Measurements from ENCODE around the gene RHOG. TPM values are rescaled to one million over a fixed set of nuclear protein-coding genes. Genes with fewer than 3 reads are reported as not detected.
A peak's percentile ranks its signal among the peaks of the same experiment; 100 is the strongest.

The RHOG gene
- total RNA-seq, 2 donors from 2014 or later: 196 to 215 TPM

GRCh38 chr11:3855808-3856491 lies 15.2 kb upstream of the RHOG start:
- Mint-ChIP-seq H3K27me3 (ENCODE audit: low read depth) (no peaks in the 10 kb centered on the region), H3K36me3 (ENCODE audit: insufficient read depth in 2 of 2) (peaks cover 0 to 17% of the 10 kb centered on the region in 2 donors), H3K4me3 (peak overlapping the region; percentile 100), H3K4me1 (ENCODE audit: low read depth) (peaks cover 63% of the 10 kb centered on the region), H3K27ac (peak overlapping the region; percentile 80), H3K9me3 (no peaks in the 10 kb centered on the region)
- ATAC-seq (replicated peaks in 1 of 2) (peak; percentile 24 to 27), DNase-seq (peak; percentile 76 to 78)

- Mint-ChIP-seq H3K4me3 (peak within 1 kb of the TSS; percentile 100), H3K9me3 (no peaks in the 10 kb centered on the region), H3K27ac (peak within 1 kb of the TSS; percentile 94), H3K4me1 (ENCODE audit: low read depth) (peaks cover 55% of the 10 kb centered on the region), H3K36me3 (ENCODE audit: insufficient read depth in 2 of 2) (peaks cover 0 to 17% of the 10 kb centered on the region in 2 donors), H3K27me3 (ENCODE audit: low read depth) (no peaks in the 10 kb centered on the region)
- ATAC-seq (replicated peaks in 1 of 2) (peak; percentile 78 to 79), DNase-seq (peak; percentile 99 to 100)
Observed at GRCh38 chr11:3854977-3855807, 14.4 kb upstream of the RHOG start, which contains the start of gene STIM1. Gene STIM1, plus strand, starts transcription at chr11:3855664. Its CDS starts 607 bp downstream, at chr11:3856271.

GRCh38 chr11:3854660-3854976 lies 13.9 kb upstream of the RHOG start:
- peak overlapping the region; percentile 84 to 87 for H3K4me3 Mint-ChIP-seq

GRCh38 chr11:3853899-3854659 lies 13.3 kb upstream of the RHOG start:
- Mint-ChIP-seq H3K9me3 (no peaks in the 10 kb centered on the region), H3K27ac (peak overlapping the region; percentile 94), H3K4me1 (ENCODE audit: low read depth) (peaks cover 50% of the 10 kb centered on the region), H3K27me3 (ENCODE audit: low read depth) (no peaks in the 10 kb centered on the region), H3K36me3 (ENCODE audit: insufficient read depth in 2 of 2) (peaks cover 0 to 14% of the 10 kb centered on the region in 2 donors), H3K4me3 (peak overlapping the region; percentile 84 to 87)
- peak; percentile 73 to 80 for DNase-seq
- peak; percentile 64 to 67 for ATAC-seq (replicated peaks in 1 of 2)

More at GRCh38 chr11:3854660-3854976, 13.9 kb upstream of the RHOG start:
- Mint-ChIP-seq H3K4me1 (ENCODE audit: low read depth) (peaks cover 50% of the 10 kb centered on the region), H3K27me3 (ENCODE audit: low read depth) (no peaks in the 10 kb centered on the region), H3K27ac (peak overlapping the region; percentile 94), H3K36me3 (ENCODE audit: insufficient read depth in 2 of 2) (peaks cover 0 to 17% of the 10 kb centered on the region in 2 donors), H3K9me3 (no peaks in the 10 kb centered on the region)
- ATAC-seq (replicated peaks in 1 of 2) (no peak), DNase-seq (no peak)

GRCh38 chr11:3853545-3853842 lies 12.7 kb upstream of the RHOG start:
- peaks cover 49% of the 10 kb centered on the region for H3K4me1 Mint-ChIP-seq (ENCODE audit: low read depth)
- no peak for ATAC-seq (replicated peaks in 1 of 2)
- H3K36me3 Mint-ChIP-seq (ENCODE audit: insufficient read depth in 2 of 2): peaks cover 0 to 11% of the 10 kb centered on the region in 2 donors
- H3K27ac Mint-ChIP-seq: peak overlapping the region; percentile 94
- no peak for DNase-seq
- H3K4me3 Mint-ChIP-seq: peak overlapping the region; percentile 84 to 87
- H3K27me3 Mint-ChIP-seq (ENCODE audit: low read depth): no peaks in the 10 kb centered on the region
- no peaks in the 10 kb centered on the region for H3K9me3 Mint-ChIP-seq

- peak overlapping the region; percentile 72 for H3K27ac Mint-ChIP-seq
Observed at GRCh38 chr11:3849297-3849874, 8.6 kb upstream of the RHOG start.

GRCh38 chr11:3845670-3846069 lies 4.9 kb upstream of the RHOG start:
- Mint-ChIP-seq H3K27me3 (ENCODE audit: low read depth) (no peaks in the 10 kb centered on the region), H3K4me3 (no peak overlapping the region), H3K4me1 (ENCODE audit: low read depth) (peaks cover 47% of the 10 kb centered on the region), H3K9me3 (no peaks in the 10 kb centered on the region), H3K36me3 (ENCODE audit: insufficient read depth in 2 of 2) (no peaks in the 10 kb centered on the region), H3K27ac (no peak overlapping the region)
- no peak for ATAC-seq (replicated peaks in 1 of 2)
- no peak for DNase-seq

More at GRCh38 chr11:3849297-3849874, 8.6 kb upstream of the RHOG start:
- Mint-ChIP-seq H3K4me3 (no peak overlapping the region), H3K27me3 (ENCODE audit: low read depth) (no peaks in the 10 kb centered on the region), H3K9me3 (no peaks in the 10 kb centered on the region), H3K36me3 (ENCODE audit: insufficient read depth in 2 of 2) (no peaks in the 10 kb centered on the region), H3K4me1 (ENCODE audit: low read depth) (peaks cover 44% of the 10 kb centered on the region)
- peak; percentile 47 to 59 for DNase-seq
- ATAC-seq (replicated peaks in 1 of 2): peak; percentile 51 to 55

GRCh38 chr11:3845246-3845645 lies 4.5 kb upstream of the RHOG start:
- H3K4me3 Mint-ChIP-seq: peak overlapping the region in 1 of 2 donors; percentile 40
- H3K9me3 Mint-ChIP-seq: no peaks in the 10 kb centered on the region
- DNase-seq (no peak), ATAC-seq (replicated peaks in 1 of 2) (no peak)
- no peaks in the 10 kb centered on the region for H3K27me3 Mint-ChIP-seq (ENCODE audit: low read depth)
- H3K27ac Mint-ChIP-seq: no peak overlapping the region
- H3K36me3 Mint-ChIP-seq (ENCODE audit: insufficient read depth in 2 of 2): peaks cover 0 to 2% of the 10 kb centered on the region in 2 donors
- peaks cover 47% of the 10 kb centered on the region for H3K4me1 Mint-ChIP-seq (ENCODE audit: low read depth)

GRCh38 chr11:3843326-3843725 lies 2.6 kb upstream of the RHOG start:
- no peaks in the 10 kb centered on the region for H3K9me3 Mint-ChIP-seq
- no peak for ATAC-seq (replicated peaks in 1 of 2)
- peaks cover 12 to 17% of the 10 kb centered on the region in 2 donors for H3K36me3 Mint-ChIP-seq (ENCODE audit: insufficient read depth in 2 of 2)
- peak overlapping the region; percentile 59 for H3K27ac Mint-ChIP-seq
- H3K27me3 Mint-ChIP-seq (ENCODE audit: low read depth): no peaks in the 10 kb centered on the region
- no peak overlapping the region for H3K4me3 Mint-ChIP-seq
- peaks cover 47% of the 10 kb centered on the region for H3K4me1 Mint-ChIP-seq (ENCODE audit: low read depth)
- DNase-seq: no peak

GRCh38 chr11:3841426-3842350 lies 929 bp upstream of the RHOG start:
- ATAC-seq (replicated peaks in 1 of 2) (no peak), DNase-seq (peak; percentile 94 to 98)
- Mint-ChIP-seq H3K9me3 (no peaks in the 10 kb centered on the region), H3K4me1 (ENCODE audit: low read depth) (peaks cover 63% of the 10 kb centered on the region), H3K27me3 (ENCODE audit: low read depth) (no peaks in the 10 kb centered on the region), H3K36me3 (ENCODE audit: insufficient read depth in 2 of 2) (peaks cover 14 to 21% of the 10 kb centered on the region in 2 donors), H3K27ac (peak overlapping the region; percentile 79), H3K4me3 (peak overlapping the region; percentile 60 to 88)

GRCh38 chr11:3840004-3840869 lies 522 bp downstream of the RHOG start:
- Mint-ChIP-seq H3K9me3 (no peaks in the 10 kb centered on the region), H3K36me3 (ENCODE audit: insufficient read depth in 2 of 2) (peaks cover 19 to 27% of the 10 kb centered on the region in 2 donors), H3K4me3 (peak overlapping the region; percentile 88 to 90), H3K27ac (peak overlapping the region; percentile 82), H3K4me1 (ENCODE audit: low read depth) (peaks cover 76% of the 10 kb centered on the region), H3K27me3 (ENCODE audit: low read depth) (no peaks in the 10 kb centered on the region)
- DNase-seq (peak; percentile 34 to 53), ATAC-seq (replicated peaks in 1 of 2) (no peak)

Data from activated T-cell treated with anti-CD3 and anti-CD28 coated beads, Interleukin-2, amount 50 U/mL, for 72 hours (primary cell).